ENCODE data around the gene SEPHS1.
A peak's percentile ranks its signal among the peaks of the same experiment; 100 is the strongest.

SEPHS1 gene
- long read RNA-seq, transcript SEPHS1-201 (9 exons, 3,273 nt) = major isoform, 52 of 71 reads
- long read RNA-seq, partial matches to known transcripts = 7 of 71 reads
- long read RNA-seq, other reads (novel, unspliced or antisense) = 12 of 71 reads

GRCh38 chr10:13348216-13349017 is at the start of gene SEPHS1:
TSS of gene SEPHS1 (minus strand) at chr10:13348293. CDS start at chr10:13344950, 3,343 bp downstream.
- Histone ChIP-seq H3K27me3 (ENCODE audit: insufficient read depth, poor library complexity, severe bottlenecking) (no peaks in the 10 kb centered on the region), H3K27ac (replicated peaks) (peak within 1 kb of the TSS; percentile 99), H3K4me3 (replicated peaks; ENCODE audit: insufficient read depth, low read length) (peak within 1 kb of the TSS; percentile 48)
- TF ChIP-seq CTCF (IDR thresholded peaks at IDR 0.05; ENCODE audit: insufficient read depth, low read length) (no peak), REST (IDR thresholded peaks at IDR 0.05; ENCODE audit: insufficient replicate concordance, low read depth) (peak; percentile 61), GABPA (IDR thresholded peaks at IDR 0.05; ENCODE audit: low read depth) (no peak), POLR2AphosphoS5 (IDR thresholded peaks at IDR 0.05; ENCODE audit: low read depth) (peak; percentile 41), SPI1 (IDR thresholded peaks at IDR 0.05; ENCODE audit: borderline replicate concordance, low read depth) (no peak)
- peak; percentile 49 to 77 for DNase-seq (ENCODE audit: low read depth in 1 of 2, low spot score in 1 of 2)

- no peak overlapping the region for H3K27ac ChIP-seq (replicated peaks)
- no peaks in the 10 kb centered on the region for H3K27me3 ChIP-seq (ENCODE audit: insufficient read depth, poor library complexity, severe bottlenecking)
- H3K4me3 ChIP-seq (replicated peaks; ENCODE audit: insufficient read depth, low read length) = no peak overlapping the region
- TF ChIP-seq SPI1 (IDR thresholded peaks at IDR 0.05; ENCODE audit: borderline replicate concordance, low read depth) (no peak), POLR2AphosphoS5 (IDR thresholded peaks at IDR 0.05; ENCODE audit: low read depth) (no peak), GABPA (IDR thresholded peaks at IDR 0.05; ENCODE audit: low read depth) (no peak), REST (IDR thresholded peaks at IDR 0.05; ENCODE audit: insufficient replicate concordance, low read depth) (no peak), CTCF (IDR thresholded peaks at IDR 0.05; ENCODE audit: insufficient read depth, low read length) (no peak)
- DNase-seq (ENCODE audit: low read depth in 1 of 2, low spot score in 1 of 2) = no peak
Measured at GRCh38 chr10:13397052-13397451, 49.0 kb upstream of the SEPHS1 start.

- TF ChIP-seq CTCF (IDR thresholded peaks at IDR 0.05; ENCODE audit: insufficient read depth, low read length) (no peak), POLR2AphosphoS5 (IDR thresholded peaks at IDR 0.05; ENCODE audit: low read depth) (no peak), GABPA (IDR thresholded peaks at IDR 0.05; ENCODE audit: low read depth) (no peak), SPI1 (IDR thresholded peaks at IDR 0.05; ENCODE audit: borderline replicate concordance, low read depth) (no peak), REST (IDR thresholded peaks at IDR 0.05; ENCODE audit: insufficient replicate concordance, low read depth) (no peak)
- no peak overlapping the region for H3K27ac ChIP-seq (replicated peaks)
- DNase-seq (ENCODE audit: low read depth in 1 of 2, low spot score in 1 of 2) = no peak
Measured at GRCh38 chr10:13396369-13396768, 48.3 kb upstream of the SEPHS1 start.

More at GRCh38 chr10:13396369-13396768, 48.3 kb upstream of the SEPHS1 start:
- Histone ChIP-seq H3K4me3 (replicated peaks; ENCODE audit: insufficient read depth, low read length) (no peak overlapping the region), H3K27me3 (ENCODE audit: insufficient read depth, poor library complexity, severe bottlenecking) (no peaks in the 10 kb centered on the region)

Data from HL-60 (cell line).